HG03064 (cell line): ENCODE results near the gene SZT2.

ENCODE experiments used
- ATAC-seq: cut with Tn5 transposase; IDR thresholded peaks from one replicate; pipeline ENCODE4 v1.9.1; 2021; ENCODE audit warnings: low read depth; ENCODE audit not compliant: unreplicated experiment

Gene SZT2

DNA sequence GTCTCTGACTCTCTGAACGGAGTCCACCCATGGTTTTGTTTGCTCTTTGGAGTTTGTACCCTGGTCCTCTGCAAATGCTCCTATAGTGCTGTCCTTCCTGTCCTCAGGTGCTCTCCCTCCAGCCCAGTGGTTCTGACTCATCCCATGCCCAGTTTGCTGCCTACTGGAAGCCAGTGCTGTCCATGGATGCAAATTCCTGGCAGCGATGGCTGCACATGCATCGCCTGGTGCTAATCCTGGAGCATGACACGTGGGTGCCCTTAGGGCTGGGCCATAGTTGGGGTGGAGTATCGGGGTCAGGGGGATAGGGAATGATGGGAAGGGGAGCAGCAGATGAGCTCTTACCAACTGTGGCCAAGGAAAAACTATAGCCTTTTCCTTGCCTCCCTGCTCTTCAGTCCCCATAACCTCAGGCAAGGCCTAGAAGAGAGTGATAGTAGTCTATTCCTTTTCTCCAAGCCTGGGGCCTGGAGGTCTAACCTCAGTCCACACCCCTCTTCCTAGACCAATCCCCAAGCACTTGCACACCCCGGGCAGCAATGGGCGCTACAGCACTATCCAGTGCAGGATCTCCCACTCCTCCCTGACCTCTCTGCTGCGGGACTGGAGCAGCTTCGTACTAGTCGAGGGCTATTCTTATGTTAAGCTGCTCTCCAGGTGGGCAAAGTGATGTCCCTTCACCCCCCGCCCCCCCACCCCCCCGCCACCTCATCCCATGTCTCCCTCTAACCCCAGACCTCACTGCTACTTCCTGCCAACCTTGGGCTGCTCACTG is 32.5 kb downstream of the SZT2 start:
- no peak for ATAC-seq

DNA sequence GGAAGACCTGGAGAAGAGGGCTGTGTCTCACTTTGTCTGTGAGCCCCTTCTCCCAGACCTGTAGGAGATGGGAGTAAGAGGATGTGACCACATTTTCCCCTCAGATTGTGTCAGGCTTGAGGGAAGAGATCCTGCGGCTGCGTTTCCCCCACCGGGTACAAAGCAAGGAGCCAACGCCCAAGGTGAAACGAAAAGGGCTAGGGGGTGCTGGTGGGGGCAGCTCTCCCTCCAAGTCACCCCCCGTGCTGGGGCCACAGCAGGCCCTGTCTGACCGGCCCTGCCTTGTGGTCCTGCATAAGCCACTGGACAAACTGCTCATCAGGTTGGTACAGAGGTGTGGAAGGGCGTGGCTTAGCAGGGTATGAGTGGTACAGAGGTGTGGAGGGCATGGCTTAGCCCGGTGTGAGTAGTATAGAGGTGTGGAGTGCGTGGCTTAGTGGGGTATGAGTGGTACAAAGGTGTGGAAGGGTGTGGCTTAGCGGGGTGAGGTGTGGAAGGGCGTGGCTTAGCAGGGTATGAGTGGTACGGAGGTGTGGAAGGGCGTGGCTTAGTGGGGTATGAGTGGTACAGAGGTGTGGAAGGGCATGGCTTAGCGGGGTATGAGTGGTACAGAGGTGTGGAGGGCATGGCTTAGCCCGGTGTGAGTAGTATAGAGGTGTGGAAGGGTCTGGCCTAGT is 33.4 kb downstream of the SZT2 start:
- ATAC-seq = no peak

DNA sequence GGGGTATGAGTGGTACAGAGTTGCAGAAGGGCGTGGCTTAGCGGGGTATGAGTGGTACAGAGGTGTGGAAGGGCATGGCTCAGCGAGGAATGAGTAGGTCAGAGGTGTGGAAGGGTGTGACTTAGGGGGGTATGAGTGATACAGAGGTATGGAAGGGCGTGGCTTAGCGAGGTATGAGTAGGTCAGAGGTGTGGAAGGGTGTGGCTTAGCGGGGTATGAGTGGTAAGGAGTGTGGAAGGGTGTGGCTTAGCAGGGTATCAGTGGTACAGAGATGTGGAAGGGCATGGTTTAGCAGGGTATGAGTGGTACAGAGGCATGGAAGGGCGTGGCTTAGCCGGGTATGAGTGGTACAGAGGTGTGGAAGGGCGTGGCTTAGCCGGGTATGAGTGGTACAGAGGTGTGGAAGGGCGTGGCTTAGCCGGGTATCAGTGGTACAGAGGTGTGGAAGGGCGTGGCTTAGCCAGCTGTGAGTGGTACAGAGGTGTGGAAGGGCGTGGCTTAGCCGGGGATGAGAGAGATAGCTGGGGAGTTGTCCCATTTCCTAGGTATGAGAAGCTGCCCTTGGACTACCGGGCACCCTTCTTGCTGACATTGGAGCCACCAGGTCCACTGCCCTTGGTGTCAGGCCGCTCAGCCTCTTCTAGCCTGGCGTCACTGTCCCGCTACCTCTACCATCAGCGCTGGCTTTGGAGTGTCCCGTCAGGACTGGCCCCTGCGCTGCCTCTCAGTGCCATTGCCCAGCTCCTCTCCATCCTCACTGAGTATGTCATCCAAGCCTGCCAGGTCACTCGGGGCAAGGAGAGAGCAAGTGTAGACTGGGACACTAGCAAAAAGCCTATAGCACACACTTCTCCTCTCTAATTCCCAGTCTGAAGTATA is 34.2 kb downstream of the SZT2 start:
- ATAC-seq = no peak

DNA sequence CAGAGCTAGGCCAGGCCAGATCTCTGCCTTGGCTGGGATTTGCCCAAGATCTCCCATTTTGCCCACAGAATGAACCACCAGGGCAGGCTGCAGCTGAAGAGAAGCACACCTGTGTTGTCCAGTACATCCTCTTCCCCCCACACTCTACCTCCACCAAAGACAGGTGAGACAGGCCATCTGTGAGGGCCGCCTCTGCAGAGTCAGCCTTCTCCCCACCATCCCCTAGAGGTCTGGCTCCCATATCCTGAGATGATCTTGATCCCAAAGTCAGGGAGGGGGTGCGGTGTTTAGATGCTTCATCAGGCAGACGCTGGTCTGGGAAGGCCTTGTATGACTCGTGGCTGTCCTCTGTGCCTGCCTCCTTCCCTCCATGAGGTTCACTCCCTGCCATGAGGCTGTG is 35.3 kb downstream of the SZT2 start:
- no peak for ATAC-seq

DNA sequence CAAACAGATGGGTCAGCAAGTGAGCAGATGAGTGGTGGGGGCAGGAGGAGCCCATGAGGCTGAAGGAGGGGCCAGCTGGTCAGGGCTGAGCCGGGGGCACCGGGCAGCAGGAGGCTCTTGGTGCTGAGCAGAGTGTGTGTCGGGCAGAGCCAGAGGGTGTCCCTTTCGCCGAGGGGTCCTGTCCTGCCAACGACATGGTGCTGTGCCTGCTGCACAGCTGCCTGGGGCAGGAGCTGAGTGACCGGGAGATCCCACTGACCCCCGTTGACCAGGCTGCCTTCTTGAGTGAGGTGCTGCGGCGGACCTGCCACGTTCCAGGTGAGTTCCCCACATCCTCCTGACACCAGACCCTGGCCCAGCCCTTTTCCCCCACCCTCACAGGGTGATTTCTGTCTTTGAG is 36.5 kb downstream of the SZT2 start:
- no peak for ATAC-seq

GRCh38 chr1:43427524-43427923 is 37.8 kb downstream of the SZT2 start:
- no peak for ATAC-seq

GRCh38 chr1:43427941-43428340 is 38.2 kb downstream of the SZT2 start:
- ATAC-seq = no peak

- ATAC-seq = no peak
Measured at GRCh38 chr1:43430831-43431230, 41.1 kb downstream of the SZT2 start.

- ATAC-seq = no peak
Measured at GRCh38 chr1:43431676-43432075, 42.0 kb downstream of the SZT2 start.

DNA sequence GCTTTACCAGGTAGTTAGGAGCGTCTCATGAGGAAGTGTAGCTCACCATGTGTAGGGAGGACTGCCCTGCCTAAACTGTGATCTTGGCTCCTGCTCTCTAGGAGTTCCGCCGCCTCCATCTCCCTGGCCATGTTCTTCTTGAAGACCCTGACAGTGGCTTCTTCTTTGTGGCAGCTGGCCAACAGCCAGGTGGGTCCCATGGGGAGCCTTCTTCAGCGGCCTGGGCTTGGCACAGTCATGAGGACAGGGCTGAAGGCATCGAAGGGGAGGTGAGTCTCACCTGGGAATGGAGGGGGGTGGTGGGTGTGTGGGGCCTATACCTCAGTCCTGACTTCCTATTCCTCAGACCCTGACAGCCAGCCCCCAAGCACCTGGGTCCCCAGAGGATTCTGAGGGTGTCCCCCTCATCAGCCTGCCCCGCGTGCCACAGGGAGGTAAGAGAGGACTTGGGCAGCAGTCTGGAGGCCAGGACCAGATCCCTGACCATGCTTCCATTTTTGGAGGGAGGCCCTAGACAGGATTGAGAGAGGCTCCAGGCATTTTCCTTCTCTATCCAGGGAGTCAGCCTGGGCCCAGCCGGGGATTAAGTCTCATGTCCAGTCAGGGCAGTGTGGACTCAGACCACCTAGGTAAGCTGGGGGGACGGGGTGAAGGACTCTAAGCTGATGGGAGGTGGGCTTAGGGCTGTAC is 42.6 kb downstream of the SZT2 start:
- ATAC-seq = no peak

- ATAC-seq = no peak
Measured at GRCh38 chr1:43432907-43433306, 43.2 kb downstream of the SZT2 start.

DNA sequence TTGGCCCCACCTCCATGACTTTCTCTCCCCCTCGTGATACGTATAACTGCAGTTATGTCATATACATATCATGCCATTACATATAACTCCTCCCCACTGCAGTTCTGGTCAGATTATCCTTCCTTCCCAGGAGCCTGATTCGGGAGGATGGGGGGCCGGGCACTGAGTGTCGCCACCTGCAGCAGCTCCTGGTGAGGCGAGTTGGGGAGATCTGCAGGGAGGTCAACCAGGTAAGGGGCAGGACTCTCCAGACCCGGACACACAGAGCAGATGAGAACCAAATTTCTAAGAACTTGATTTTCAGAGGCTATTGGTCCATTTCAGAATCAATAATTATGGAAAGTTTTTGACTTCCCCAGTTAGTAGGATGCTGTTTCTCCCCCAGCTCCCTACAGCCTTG is 44.6 kb downstream of the SZT2 start:
- ATAC-seq = no peak

DNA sequence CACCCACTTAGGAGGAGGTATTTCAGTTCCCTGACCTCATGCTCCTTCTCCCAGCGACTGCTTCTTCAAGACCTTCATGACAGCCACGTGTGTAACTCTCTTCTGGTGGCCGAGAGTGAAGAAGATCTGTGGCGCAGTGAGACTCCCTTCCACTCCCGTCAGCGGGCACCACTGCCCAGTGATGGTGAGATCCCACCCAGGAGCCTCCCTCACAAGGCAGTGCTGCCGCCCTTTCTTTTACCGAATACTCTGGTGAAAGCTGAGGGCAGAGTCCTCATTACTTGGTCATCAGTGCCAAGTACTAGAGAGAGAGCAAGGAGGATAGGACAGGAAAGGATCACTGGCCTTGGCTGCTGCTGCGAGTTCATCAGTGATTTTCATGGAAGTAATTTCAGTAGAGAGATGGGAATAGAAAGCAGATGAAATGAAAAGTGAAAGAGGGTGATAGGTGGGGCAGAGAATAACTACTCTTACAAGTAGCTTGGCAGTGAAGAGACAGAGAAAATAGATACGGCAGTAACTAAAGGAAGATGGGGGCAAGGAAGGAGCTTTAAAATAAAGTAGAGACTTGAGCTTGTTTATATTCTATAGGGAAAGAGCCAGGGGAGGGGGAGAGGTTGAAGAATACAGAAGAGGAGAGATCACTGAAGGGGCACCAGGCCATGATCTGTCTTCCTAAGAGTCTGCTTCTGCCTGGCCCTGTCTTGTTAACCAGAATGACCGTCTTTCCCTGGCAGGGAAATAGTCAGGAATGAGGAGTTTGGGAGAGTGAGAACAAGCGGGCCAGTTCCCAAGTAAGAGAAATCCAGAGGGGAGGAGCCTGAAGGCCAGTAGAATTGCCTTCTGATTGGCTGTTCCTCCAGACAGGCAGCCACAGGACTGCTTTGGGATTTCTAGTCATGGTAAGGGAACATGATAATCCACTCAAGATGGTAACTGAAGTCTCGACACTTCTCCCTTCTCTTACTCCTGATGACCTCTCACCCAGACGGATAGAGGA is 45.7 kb downstream of the SZT2 start:
- ATAC-seq = no peak

DNA sequence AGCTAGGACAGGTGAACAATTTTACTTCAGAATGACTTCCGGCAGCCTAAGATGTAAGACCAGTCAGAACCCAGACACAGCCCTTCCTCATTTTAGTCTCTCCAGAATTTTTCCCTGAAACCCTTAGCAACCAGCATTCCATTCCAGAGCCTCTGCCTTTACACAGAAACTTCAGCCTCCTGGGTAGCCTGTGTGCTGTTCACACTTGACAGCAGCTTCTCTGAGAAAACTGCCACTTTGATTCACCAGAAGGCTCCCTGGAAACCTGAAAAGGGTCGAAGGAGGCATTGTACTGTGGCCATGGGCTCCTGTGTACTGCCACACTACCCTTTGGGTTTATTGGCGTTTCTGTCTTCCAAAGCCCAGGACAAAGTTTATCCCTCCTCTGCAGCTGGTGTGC is 46.7 kb downstream of the SZT2 start:
- ATAC-seq = no peak

- no peak for ATAC-seq
Measured at GRCh38 chr1:43437031-43437973, 47.6 kb downstream of the SZT2 start.

- ATAC-seq = no peak
Measured at GRCh38 chr1:43438006-43438405, 48.3 kb downstream of the SZT2 start.

DNA sequence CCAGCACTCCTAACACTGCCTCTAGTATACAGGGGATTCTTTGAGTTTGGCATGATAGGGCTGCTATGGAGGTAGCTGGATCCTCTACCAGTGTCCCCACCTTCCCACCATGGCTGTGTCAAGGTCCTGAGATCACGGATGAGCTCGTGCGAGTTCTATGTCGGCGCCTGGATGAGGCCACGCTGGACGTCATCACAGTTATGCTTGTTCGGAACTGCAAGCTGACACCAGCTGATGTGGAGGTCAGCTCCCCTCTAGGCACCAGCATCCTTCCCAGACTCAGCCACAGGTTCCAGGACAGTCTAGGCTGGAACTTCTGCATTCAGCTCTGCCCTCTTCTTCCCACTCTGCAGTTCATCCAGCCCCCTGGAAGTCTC is 48.9 kb downstream of the SZT2 start:
- no peak for ATAC-seq

DNA sequence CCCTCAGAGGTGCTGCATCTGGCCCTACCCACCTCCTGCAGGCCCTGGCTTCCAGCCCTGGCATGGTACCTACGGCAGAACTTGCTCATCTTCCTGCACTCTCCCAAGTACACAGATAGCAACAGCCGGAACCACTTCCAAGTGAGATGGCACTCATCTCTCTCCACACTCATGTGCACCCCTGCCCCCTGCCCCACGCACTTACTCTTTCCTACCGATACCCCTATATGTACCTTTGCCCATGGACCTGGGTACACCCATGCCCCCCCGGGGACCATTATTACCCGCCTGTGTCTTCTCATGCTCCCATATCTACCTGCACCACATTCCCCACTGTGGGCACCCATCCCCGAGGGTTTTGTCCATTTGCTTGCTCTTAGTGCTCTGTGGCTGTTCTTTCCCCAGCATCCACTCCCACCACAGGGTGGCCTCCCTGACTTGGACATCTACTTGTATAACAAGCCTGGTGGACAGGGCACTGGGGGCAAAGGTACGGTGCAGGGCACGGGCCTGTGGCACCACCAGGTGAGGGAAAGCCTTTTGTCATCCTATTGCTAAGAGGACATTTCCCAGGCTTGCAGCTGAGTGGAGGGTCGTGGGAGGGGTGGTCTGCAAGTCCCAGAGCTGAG is 49.4 kb downstream of the SZT2 start:
- no peak for ATAC-seq
